OCI-LY7 (cell line): Measurements from ENCODE around the gene NCEH1. TPM values are rescaled to one million over a fixed set of nuclear protein-coding genes. Genes with fewer than 3 reads are reported as not detected.

ENCODE experiments used
- BruUV-seq: library from RNA; stranded (reverse); fragments of 400-500 nt; replicated peaks from 2 replicates; lab custom pipeline; 2021; lab: Mats Ljungman, UMichigan
- CTCF ChIA-PET: fragments of 300-600 bp; sonication (Branson Sonifier 250); formaldehyde crosslinking; loops from one replicate; lab custom pipeline; 2022; ENCODE audit warnings: antibody characterized with exemption; ENCODE audit not compliant: unreplicated experiment; lab: Charles Lee
- POLR2A ChIA-PET: fragments of 300-600 bp; sonication (Branson Sonifier 250); formaldehyde crosslinking; loops from one replicate; lab custom pipeline; 2022; ENCODE audit warnings: antibody characterized with exemption; lab: Charles Lee
- DNase-seq: peaks from one replicate; pipeline ENCODE4 v3.0.0-alpha.2; 2015; ENCODE audit warnings: low spot score
- H2AFZ ChIP-seq: fragments of 200-600 bp; sonication (generic), shearing (Covaris generic); 2 replicates; pipeline ENCODE4 v1.6.1; 2014; ENCODE audit warnings: mild to moderate bottlenecking, antibody characterized with exemption, low read length, moderate library complexity
- H3K27ac ChIP-seq: fragments of 200-600 bp; sonication (generic); 2 replicates; pipeline ENCODE4 v1.5.1; 2014; ENCODE audit warnings: mixed run types, low read depth, mild to moderate bottlenecking, moderate library complexity, low read length, inconsistent platforms; ENCODE audit not compliant: poor library complexity, severe bottlenecking
- H3K36me3 ChIP-seq: fragments of 200-600 bp; sonication (generic); 2 replicates; pipeline ENCODE4 v1.6.1; 2014; ENCODE audit warnings: mild to moderate bottlenecking, antibody characterized with exemption, low read length, moderate library complexity, mixed read lengths; ENCODE audit not compliant: insufficient read depth
- H3K4me1 ChIP-seq: fragments of 200-600 bp; sonication (generic); 2 replicates; pipeline ENCODE4 v1.5.1; 2014; ENCODE audit warnings: mild to moderate bottlenecking, low read length; ENCODE audit not compliant: insufficient read depth, poor library complexity, severe bottlenecking
- H3K4me2 ChIP-seq: fragments of 200-600 bp; sonication (generic); 2 replicates; pipeline ENCODE4 v1.6.1; 2014; ENCODE audit warnings: mild to moderate bottlenecking, low read length
- H3K4me3 ChIP-seq: fragments of 200-600 bp; sonication (generic); 2 replicates; pipeline ENCODE4 v1.5.1; 2014; ENCODE audit warnings: mild to moderate bottlenecking, low read depth, low read length; ENCODE audit not compliant: poor library complexity, severe bottlenecking
- H3K79me2 ChIP-seq: fragments of 200-600 bp; sonication (generic); 2 replicates; pipeline ENCODE4 v1.6.1; 2016; ENCODE audit warnings: low read depth, mild to moderate bottlenecking, low read length, moderate library complexity, mixed read lengths; ENCODE audit not compliant: insufficient read depth
- H3K9me2 ChIP-seq: fragments of 200-600 bp; sonication (generic); 2 replicates; pipeline ENCODE4 v1.6.1; 2016; ENCODE audit warnings: mild to moderate bottlenecking, low read length, mixed read lengths; ENCODE audit not compliant: insufficient read depth
- H3K9me3 ChIP-seq: fragments of 200-600 bp; sonication (generic); 2 replicates; pipeline ENCODE4 v1.6.1; 2014; ENCODE audit warnings: mild to moderate bottlenecking, mixed run types, low read length, mixed read lengths
- H4K20me1 ChIP-seq: fragments of 200-600 bp; sonication (generic); 2 replicates; pipeline ENCODE4 v1.6.1; 2014; ENCODE audit warnings: mild to moderate bottlenecking, antibody characterized with exemption, low read length, moderate library complexity, mixed read lengths; ENCODE audit not compliant: insufficient read depth
- EZH2phosphoT487 ChIP-seq: fragments of 200-600 bp; sonication (generic); IDR thresholded peaks from 2 replicates; pipeline ENCODE4 v1.6.1; 2018; ENCODE audit warnings: low read depth, borderline replicate concordance, mild to moderate bottlenecking, mixed run types, antibody characterized with exemption, low read length, moderate library complexity, mixed read lengths
- intact Hi-C: fragments of 100-400 bp; cut with micrococcal nuclease; formaldehyde crosslinking; loops from one replicate; pipeline ENCODE4 v1.10.0; 2022; ENCODE audit not compliant: unreplicated experiment
- total RNA-seq, 2 experiments: library from RNA; depleted of rRNA in 1 of 2; stranded (reverse); fragments of >200 nt in 1 of 2; shearing (Covaris generic) in 1 of 2; gene quantifications; 2 replicates each; pipeline ENCODE4 v1.2.3, GENCODE V29; 2014 to 2022
- TF ChIP-seq, protein P1 (sequence below): fragments of 200-600 bp; sonication (generic); conservative IDR thresholded peaks from 2 replicates; pipeline ENCODE4 v1.5.1; 2014; ENCODE audit warnings: mild to moderate bottlenecking, antibody characterized with exemption, low read length, moderate library complexity, mixed read lengths

Gene NCEH1
- total RNA-seq, 2 experiments from 2014 or later = 2.7 to 8.2 TPM

DNA sequence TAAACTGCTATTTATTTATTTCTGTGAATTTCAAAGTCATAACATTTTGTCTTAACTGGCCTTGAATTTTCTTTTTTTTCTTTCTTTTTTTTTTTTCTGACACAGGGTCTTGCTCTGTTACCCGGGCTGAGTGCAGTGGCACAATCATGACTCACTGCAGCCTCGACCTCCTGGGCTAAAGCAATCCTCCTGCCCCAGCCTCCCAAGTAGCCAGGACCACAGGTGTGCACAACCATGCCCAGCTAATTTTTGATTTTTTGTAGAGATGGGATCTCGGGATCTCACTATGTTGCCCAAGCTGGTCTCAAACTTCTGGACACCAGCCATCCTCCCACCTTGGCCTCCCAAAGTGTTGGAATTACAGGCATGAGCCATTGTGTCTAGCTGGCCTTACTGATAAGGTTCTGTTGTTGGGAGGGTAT is 110.2 kb downstream of the NCEH1 start:
- no TSS peak for BruUV-seq
- H3K4me2 ChIP-seq = no peak overlapping the region
- intact Hi-C loops = no loop called here
- H3K9me3 ChIP-seq = 0 out of 2 replicates have a peak, but pooled peaks cover 3% of the 10 kb centered on the region
- no peaks in the 10 kb centered on the region for H3K9me2 ChIP-seq
- H3K4me3 ChIP-seq = no peak overlapping the region
- no peaks in the 10 kb centered on the region for H3K4me1 ChIP-seq
- POLR2A ChIA-PET = interaction anchor here (0.7 kb wide), 2 partner anchors 78 to 174 kb away, joined by 3 read pairs; no protein-coding TSS in a partner anchor
- H3K27ac ChIP-seq = no peak overlapping the region
- CTCF ChIA-PET = no interaction called here
- no peak for DNase-seq
- H3K36me3 ChIP-seq = no peaks in the 10 kb centered on the region
- H3K79me2 ChIP-seq = no peaks in the 10 kb centered on the region
- H2AFZ ChIP-seq = no peak overlapping the region
- H4K20me1 ChIP-seq = no peaks in the 10 kb centered on the region
- TF ChIP-seq, protein P1, sequence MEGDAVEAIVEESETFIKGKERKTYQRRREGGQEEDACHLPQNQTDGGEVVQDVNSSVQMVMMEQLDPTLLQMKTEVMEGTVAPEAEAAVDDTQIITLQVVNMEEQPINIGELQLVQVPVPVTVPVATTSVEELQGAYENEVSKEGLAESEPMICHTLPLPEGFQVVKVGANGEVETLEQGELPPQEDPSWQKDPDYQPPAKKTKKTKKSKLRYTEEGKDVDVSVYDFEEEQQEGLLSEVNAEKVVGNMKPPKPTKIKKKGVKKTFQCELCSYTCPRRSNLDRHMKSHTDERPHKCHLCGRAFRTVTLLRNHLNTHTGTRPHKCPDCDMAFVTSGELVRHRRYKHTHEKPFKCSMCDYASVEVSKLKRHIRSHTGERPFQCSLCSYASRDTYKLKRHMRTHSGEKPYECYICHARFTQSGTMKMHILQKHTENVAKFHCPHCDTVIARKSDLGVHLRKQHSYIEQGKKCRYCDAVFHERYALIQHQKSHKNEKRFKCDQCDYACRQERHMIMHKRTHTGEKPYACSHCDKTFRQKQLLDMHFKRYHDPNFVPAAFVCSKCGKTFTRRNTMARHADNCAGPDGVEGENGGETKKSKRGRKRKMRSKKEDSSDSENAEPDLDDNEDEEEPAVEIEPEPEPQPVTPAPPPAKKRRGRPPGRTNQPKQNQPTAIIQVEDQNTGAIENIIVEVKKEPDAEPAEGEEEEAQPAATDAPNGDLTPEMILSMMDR = no peak
- TF ChIP-seq EZH2phosphoT487 = no peak

DNA sequence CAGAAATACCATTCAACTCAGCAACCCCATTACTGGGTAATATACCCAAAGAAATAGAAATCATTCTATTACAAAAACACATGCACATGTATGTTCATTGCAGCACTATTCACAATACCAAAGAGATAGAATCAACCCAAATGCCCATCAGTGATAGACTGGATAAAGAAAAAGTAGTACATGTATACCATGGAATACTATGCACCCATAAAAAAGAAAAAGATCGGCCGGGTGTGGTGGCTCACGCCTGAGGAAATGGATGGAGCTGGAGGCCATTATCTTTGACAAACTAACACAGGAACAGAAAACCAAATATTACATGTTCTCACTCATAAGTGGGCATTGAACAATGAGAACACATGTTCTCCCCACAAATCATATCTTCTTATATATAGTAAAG is 112.0 kb downstream of the NCEH1 start:
- CTCF ChIA-PET = no interaction called here

DNA sequence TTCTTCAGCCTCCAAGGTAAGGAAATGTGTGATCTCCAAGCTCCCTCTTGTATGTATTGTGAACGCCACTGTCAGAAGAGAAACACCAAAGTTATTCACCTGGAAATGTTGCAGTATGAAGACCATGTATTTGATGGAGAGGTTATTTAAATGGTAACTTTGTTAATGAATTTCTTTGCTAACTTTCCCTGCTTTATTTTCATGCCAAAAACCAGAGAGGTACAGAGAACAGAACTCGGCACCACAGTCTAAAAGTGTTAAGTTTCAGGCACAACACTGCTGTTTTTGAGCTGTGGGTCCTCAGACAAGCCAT is 114.5 kb downstream of the NCEH1 start:
- ChIA-PET CTCF (no interaction called here), POLR2A (interaction anchor here (0.5 to 1.7 kb wide), 2 partner anchors 14 to 16 kb away, joined by 3 to 4 read pairs; no protein-coding TSS in a partner anchor)
- Histone ChIP-seq H3K9me2 (no peaks in the 10 kb centered on the region), H3K4me2 (no peak overlapping the region), H3K4me1 (no peaks in the 10 kb centered on the region), H3K27ac (no peak overlapping the region), H4K20me1 (no peaks in the 10 kb centered on the region), H3K36me3 (no peaks in the 10 kb centered on the region), H2AFZ (no peak overlapping the region), H3K79me2 (no peaks in the 10 kb centered on the region), H3K9me3 (0 out of 2 replicates have a peak, but pooled peaks cover 3% of the 10 kb centered on the region), H3K4me3 (no peak overlapping the region)
- no peak for DNase-seq
- TF ChIP-seq, protein P1 = peak; percentile 32; the same call in 1 of the 2 replicates
- no peak for TF ChIP-seq EZH2phosphoT487
- BruUV-seq = no TSS peak
- intact Hi-C loops = loop anchor here (2.0 kb wide), 1 partner anchor 106 kb away; no protein-coding TSS in a partner anchor

More for the DNA sequence above, 112.0 kb downstream of the NCEH1 start:
- H3K36me3 ChIP-seq = no peaks in the 10 kb centered on the region
- TF ChIP-seq, protein P1 = no peak
- TF ChIP-seq EZH2phosphoT487 = no peak
- 0 out of 2 replicates have a peak, but pooled peaks cover 3% of the 10 kb centered on the region for H3K9me3 ChIP-seq
- H2AFZ ChIP-seq = no peak overlapping the region
- H4K20me1 ChIP-seq = no peaks in the 10 kb centered on the region
- H3K4me3 ChIP-seq = no peak overlapping the region
- H3K4me2 ChIP-seq = no peak overlapping the region
- POLR2A ChIA-PET = no interaction called here
- H3K9me2 ChIP-seq = no peaks in the 10 kb centered on the region
- DNase-seq = no peak
- H3K4me1 ChIP-seq = no peaks in the 10 kb centered on the region
- no TSS peak for BruUV-seq
- H3K27ac ChIP-seq = no peak overlapping the region
- intact Hi-C loops = no loop called here
- H3K79me2 ChIP-seq = no peaks in the 10 kb centered on the region
